IMR-90 (cell line): ENCODE measurements around the gene PLA2G4D. TPM values are rescaled to one million over a fixed set of nuclear protein-coding genes. Genes with fewer than 3 reads are reported as not detected.

ENCODE experiments used
- ATAC-seq: fragments of 200-7000 bp; cut with Tn5 transposase; 2 replicates; pipeline ENCODE4 v1.9.1; 2020; ENCODE audit warnings: low read depth, mild to moderate bottlenecking, moderate library complexity
- BruUV-seq: library from RNA; stranded (reverse); fragments of 400-500 nt; replicated peaks from 2 replicates; lab custom pipeline; 2021; lab: Mats Ljungman, UMichigan
- CTCF ChIA-PET: fragments of 300-600 bp; formaldehyde crosslinking; extraction: SDS; loops from one replicate; lab custom pipeline; 2021; ENCODE audit warnings: antibody characterized with exemption; lab: Yijun Ruan, JAX
- POLR2A ChIA-PET: fragments of 300-600 bp; sonication (Branson Sonifier 250); formaldehyde crosslinking; loops from one replicate; lab custom pipeline; 2022; ENCODE audit warnings: antibody characterized with exemption; ENCODE audit not compliant: unreplicated experiment; lab: Charles Lee
- DNase-seq: peaks from one replicate; pipeline ENCODE4 v3.0.0; 2013
- H2AFZ ChIP-seq: replicated peaks from 2 replicates; pipeline ENCODE3; 2013; ENCODE audit warnings: low read length, mild to moderate bottlenecking; ENCODE audit not compliant: poor library complexity
- H2AK5ac ChIP-seq: 2 replicates; pipeline ENCODE4 v1.6.1; 2013; ENCODE audit warnings: low read depth, low read length, inconsistent platforms
- H2AK9ac ChIP-seq: replicated peaks from 2 replicates; pipeline ENCODE3; 2013; ENCODE audit warnings: mild to moderate bottlenecking, low read depth, low read length, moderate library complexity; ENCODE audit not compliant: poor library complexity
- H2BK120ac ChIP-seq: 2 replicates; pipeline ENCODE4 v1.6.1; 2013; ENCODE audit warnings: low read depth, low read length, inconsistent platforms
- H2BK15ac ChIP-seq: 3 replicates; pipeline ENCODE4 v1.6.1; 2013; ENCODE audit warnings: low read depth, low read length, inconsistent platforms
- H2BK20ac ChIP-seq: 2 replicates; pipeline ENCODE4 v1.6.1; 2013; ENCODE audit warnings: low read depth, mild to moderate bottlenecking, inconsistent platforms, low read length, moderate library complexity
- H2BK5ac ChIP-seq: 2 replicates; pipeline ENCODE4 v1.6.1; 2013; ENCODE audit warnings: mild to moderate bottlenecking, low read depth, low read length, inconsistent platforms; ENCODE audit not compliant: poor library complexity, severe bottlenecking
- H3K14ac ChIP-seq: replicated peaks from 2 replicates; pipeline ENCODE4 v1.6.1; 2013; ENCODE audit warnings: low read depth, low read length, inconsistent platforms
- H3K18ac ChIP-seq: 2 replicates; pipeline ENCODE4 v1.6.1; 2013; ENCODE audit warnings: low read depth, low read length, control low read depth
- H3K23ac ChIP-seq: 2 replicates; pipeline ENCODE4 v1.6.1; 2013; ENCODE audit warnings: low read depth, low read length, inconsistent platforms
- H3K27ac ChIP-seq: 2 replicates; pipeline ENCODE4 v1.5.1; 2013; ENCODE audit warnings: mild to moderate bottlenecking, control low read depth, low read length; ENCODE audit not compliant: insufficient read depth
- H3K27me3 ChIP-seq: 2 replicates; pipeline ENCODE4 v1.6.1; 2013; ENCODE audit warnings: low read length; ENCODE audit not compliant: control insufficient read depth, insufficient read depth
- H3K36me3 ChIP-seq: 2 replicates; pipeline ENCODE4 v1.6.1; 2013; ENCODE audit warnings: low read length, mixed read lengths; ENCODE audit not compliant: control insufficient read depth, insufficient read depth
- H3K4ac ChIP-seq: 2 replicates; pipeline ENCODE4 v1.6.1; 2013; ENCODE audit warnings: low read depth, low read length, inconsistent platforms
- H3K4me1 ChIP-seq: 2 replicates; pipeline ENCODE4 v1.6.1; 2013; ENCODE audit warnings: low read length, mixed read lengths; ENCODE audit not compliant: control insufficient read depth, insufficient read depth
- H3K4me2 ChIP-seq: 2 replicates; pipeline ENCODE4 v1.6.1; 2013; ENCODE audit warnings: low read depth, mild to moderate bottlenecking, control low read depth, low read length, moderate library complexity
- H3K4me3 ChIP-seq: 2 replicates; pipeline ENCODE4 v1.5.1; 2013; ENCODE audit warnings: low read depth, mild to moderate bottlenecking, control low read depth, low read length, moderate library complexity; ENCODE audit not compliant: insufficient read depth
- H3K56ac ChIP-seq: 2 replicates; pipeline ENCODE4 v1.6.1; 2013; ENCODE audit warnings: low read length, inconsistent platforms; ENCODE audit not compliant: insufficient read depth; ENCODE audit errors: extremely low read depth
- H3K79me1 ChIP-seq, 2 experiments: 2 replicates each; pipeline ENCODE4 v1.6.1; 2013; ENCODE audit warnings: low read length in 2 of 2, inconsistent platforms in 1 of 2, low read depth in 1 of 2
- H3K9ac ChIP-seq: 2 replicates; pipeline ENCODE4 v1.6.1; 2013; ENCODE audit warnings: low read depth, low read length, control low read depth
- H3K9me1 ChIP-seq: 2 replicates; pipeline ENCODE4 v1.6.1; 2013; ENCODE audit warnings: low read length, inconsistent platforms; ENCODE audit not compliant: insufficient read depth
- H3K9me3 ChIP-seq: 2 replicates; pipeline ENCODE4 v1.6.1; 2013; ENCODE audit warnings: low read length; ENCODE audit not compliant: control insufficient read depth, insufficient read depth
- H4K20me1 ChIP-seq: 2 replicates; pipeline ENCODE4 v1.6.1; 2013; ENCODE audit warnings: low read length, inconsistent platforms; ENCODE audit not compliant: insufficient read depth
- H4K5ac ChIP-seq: 2 replicates; pipeline ENCODE4 v1.6.1; 2013; ENCODE audit warnings: mild to moderate bottlenecking, low read depth, low read length, control low read depth
- H4K8ac ChIP-seq, 2 experiments: 2 replicates each; pipeline ENCODE4 v1.6.1; 2013; ENCODE audit warnings: low read depth in 2 of 2, low read length in 2 of 2, control low read depth in 1 of 2, inconsistent platforms in 1 of 2
- H4K91ac ChIP-seq: 2 replicates; pipeline ENCODE4 v1.6.1; 2013; ENCODE audit warnings: low read depth, low read length, inconsistent platforms; ENCODE audit not compliant: insufficient read depth
- BHLHE40 ChIP-seq: fragments of 150-350 bp; IDR thresholded peaks from 2 replicates; pipeline ENCODE4 v1.6.1; 2016; ENCODE audit warnings: mild to moderate bottlenecking, low read depth, low read length
- CEBPB ChIP-seq: IDR thresholded peaks from 2 replicates; pipeline ENCODE4 v1.6.1; 2012; ENCODE audit warnings: low read depth, low read length, improper control_type of control experiment
- CHD1 ChIP-seq: IDR thresholded peaks from 2 replicates; pipeline ENCODE4 v1.6.1; 2012; ENCODE audit warnings: low read depth, low read length, improper control_type of control experiment
- CTCF ChIP-seq: conservative IDR thresholded peaks from 2 replicates; pipeline ENCODE4 v1.5.1; 2012; ENCODE audit warnings: mild to moderate bottlenecking, low read depth, low read length, improper control_type of control experiment
- FOS ChIP-seq: fragments of 150-350 bp; IDR thresholded peaks from 2 replicates; pipeline ENCODE4 v1.6.1; 2016; ENCODE audit warnings: low read depth, low read length
- MAFK ChIP-seq: IDR thresholded peaks from 2 replicates; pipeline ENCODE4 v1.6.1; 2012; ENCODE audit warnings: low read depth, low read length, improper control_type of control experiment
- MAZ ChIP-seq: IDR thresholded peaks from 2 replicates; pipeline ENCODE4 v1.6.1; 2012; ENCODE audit warnings: low read depth, mild to moderate bottlenecking, low read length, improper control_type of control experiment, moderate library complexity, borderline replicate concordance
- MXI1 ChIP-seq: IDR thresholded peaks from 2 replicates; pipeline ENCODE4 v1.6.1; 2012; ENCODE audit warnings: low read depth, mild to moderate bottlenecking, low read length, moderate library complexity, borderline replicate concordance
- NFE2L2 ChIP-seq: fragments of 150-350 bp; IDR thresholded peaks from 2 replicates; pipeline ENCODE4 v1.6.1; 2016; ENCODE audit warnings: low read depth, mild to moderate bottlenecking, low read length
- POLR2A ChIP-seq: IDR thresholded peaks from 2 replicates; pipeline ENCODE4 v1.6.1; 2012; ENCODE audit warnings: mild to moderate bottlenecking, low read depth, low read length
- RAD21 ChIP-seq: IDR thresholded peaks from 2 replicates; pipeline ENCODE4 v1.6.1; 2012; ENCODE audit warnings: low read length, improper control_type of control experiment
- RCOR1 ChIP-seq: IDR thresholded peaks from 2 replicates; pipeline ENCODE4 v1.6.1; 2012; ENCODE audit warnings: mild to moderate bottlenecking, low read length, improper control_type of control experiment; ENCODE audit not compliant: insufficient replicate concordance
- RFX5 ChIP-seq: IDR thresholded peaks from 2 replicates; pipeline ENCODE4 v1.8.0; 2012; ENCODE audit warnings: low read depth, mild to moderate bottlenecking, low read length, moderate library complexity
- SMC3 ChIP-seq: fragments of 150-350 bp; IDR thresholded peaks from 2 replicates; pipeline ENCODE4 v1.6.1; 2016; ENCODE audit warnings: low read depth, mild to moderate bottlenecking, antibody characterized with exemption, low read length, moderate library complexity
- USF2 ChIP-seq: fragments of 150-350 bp; IDR thresholded peaks from 2 replicates; pipeline ENCODE4 v1.6.1; 2017; ENCODE audit warnings: mild to moderate bottlenecking, antibody characterized with exemption, low read length, low read depth
- WGBS, 2 experiments: methylation state at CpG; one replicate each; pipeline versions ENCODE4 v1.1.5 to v1.1.7; 2013; ENCODE audit warnings: missing lambda C conversion rate in 2 of 2; ENCODE audit not compliant: insufficient read length in 1 of 2; ENCODE audit errors: extremely low coverage in 2 of 2; 5-methylcytosine and 5-hydroxymethylcytosine counted together
- dilution Hi-C: fragments of 300-500 bp; cut with HindIII; formaldehyde crosslinking; loops from one replicate; pipeline ENCODE4 v1.14.3; 2018; ENCODE audit warnings: low sequenced_read_pairs; ENCODE audit not compliant: unreplicated experiment
- in situ Hi-C: fragments of 300-500 bp; cut with MboI; formaldehyde crosslinking; loops from 3 replicates; pipeline ENCODE4 v1.14.3; 2019; ENCODE audit warnings: low sequenced_read_pairs, inconsistent platforms, mixed read lengths
- intact Hi-C: fragments of 100-400 bp; cut with micrococcal nuclease; formaldehyde crosslinking; loops from 2 replicates; pipeline ENCODE4 v1.10.0; 2022
- polyA plus RNA-seq, 3 experiments: library from polyadenylated mRNA; depleted of rRNA; stranded (reverse); fragments of >200 nt; gene quantifications; 2 replicates each; pipeline ENCODE4 v1.2.3, GENCODE V29; 2012; ENCODE audit warnings: low replicate concordance in 1 of 3
- total RNA-seq: library from RNA; depleted of rRNA; stranded (reverse); fragments of >200 nt; gene quantifications from 2 replicates; pipeline ENCODE4 v1.2.3, GENCODE V29; 2012
- TF ChIP-seq, protein P1 (sequence below): fragments of 150-350 bp; IDR thresholded peaks from 2 replicates; pipeline ENCODE4 v1.6.1; 2016; ENCODE audit warnings: low read depth, mild to moderate bottlenecking, low read length, moderate library complexity, borderline replicate concordance

The PLA2G4D gene
- total and polyA plus RNA-seq, 2 of the 4 experiments (the other 2 are of a cell fraction): not detected

GRCh38 chr15:42093966-42094365 lies 396 bp downstream of the PLA2G4D start:
- intact Hi-C loops (no loop called here), in situ Hi-C loops (no loop called here), dilution Hi-C loops (no loop called here)
- Histone ChIP-seq H2BK5ac (no peak overlapping the region), H3K79me1 (no peaks in the 10 kb centered on the region), H4K5ac (no peak overlapping the region), H3K4me1 (no peaks in the 10 kb centered on the region), H2AK9ac (no peak overlapping the region), H3K4me3 (no peak overlapping the region), H3K14ac (no peak overlapping the region), H3K56ac (no peak overlapping the region), H3K36me3 (no peaks in the 10 kb centered on the region), H3K27me3 (peaks cover 60% of the 10 kb centered on the region), H3K27ac (no peak overlapping the region), H4K20me1 (no peaks in the 10 kb centered on the region), H2AK5ac (no peak overlapping the region), H3K4ac (no peak overlapping the region), H2BK15ac (no peak overlapping the region), H3K23ac (no peak overlapping the region), H2AFZ (no peak overlapping the region), H2BK120ac (no peak overlapping the region), H3K9ac (no peak overlapping the region), H3K18ac (no peak overlapping the region), H4K91ac (no peak overlapping the region), H2BK20ac (no peak overlapping the region), H3K9me1 (no peaks in the 10 kb centered on the region), H3K4me2 (no peak overlapping the region), H3K9me3 (no peaks in the 10 kb centered on the region; the same call in none of the 2 replicates), H4K8ac (no peak overlapping the region)
- 33% methylated on average over 1 of the region's 7 CpGs; no CpG with 5 or more reads in 1 of the 2 experiments for WGBS, 2 experiments
- POLR2A ChIA-PET: interaction anchor here (0.6 kb wide), 1 partner anchor 1200 kb away, joined by 8 read pairs; the partner anchor contains the start of gene VPS18
- ATAC-seq: no peak
- DNase-seq: no peak
- TF ChIP-seq RFX5 (no peak), NFE2L2 (no peak), BHLHE40 (no peak), SMC3 (no peak), RAD21 (no peak), CHD1 (no peak), MAFK (no peak), MXI1 (no peak), RCOR1 (no peak), CTCF (no peak), FOS (no peak), CEBPB (no peak), MAZ (no peak), POLR2A (no peak), USF2 (no peak)
- TF ChIP-seq, protein P1, sequence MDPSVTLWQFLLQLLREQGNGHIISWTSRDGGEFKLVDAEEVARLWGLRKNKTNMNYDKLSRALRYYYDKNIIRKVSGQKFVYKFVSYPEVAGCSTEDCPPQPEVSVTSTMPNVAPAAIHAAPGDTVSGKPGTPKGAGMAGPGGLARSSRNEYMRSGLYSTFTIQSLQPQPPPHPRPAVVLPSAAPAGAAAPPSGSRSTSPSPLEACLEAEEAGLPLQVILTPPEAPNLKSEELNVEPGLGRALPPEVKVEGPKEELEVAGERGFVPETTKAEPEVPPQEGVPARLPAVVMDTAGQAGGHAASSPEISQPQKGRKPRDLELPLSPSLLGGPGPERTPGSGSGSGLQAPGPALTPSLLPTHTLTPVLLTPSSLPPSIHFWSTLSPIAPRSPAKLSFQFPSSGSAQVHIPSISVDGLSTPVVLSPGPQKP: no peak
- no TSS peak for BruUV-seq
- CTCF ChIA-PET: interaction anchor here (1.3 kb wide), 1 partner anchor 10 kb away, joined by 3 read pairs; no protein-coding TSS in a partner anchor
